WERI-Rb-1 (cell line): ENCODE results near the gene ETHE1.

ENCODE experiments used
- DNase-seq: peaks from one replicate; pipeline ENCODE4 v3.0.0-alpha.2; 2020
- H3K27ac ChIP-seq: fragments of 250-450 bp; sonication (Bioruptor Pico); 2 replicates; pipeline ENCODE4 v1.5.1; 2020; ENCODE audit warnings: mild to moderate bottlenecking, moderate library complexity
- H3K27me3 ChIP-seq: fragments of 250-450 bp; sonication (Bioruptor Pico); 2 replicates; pipeline ENCODE4 v1.5.1; 2021; ENCODE audit warnings: mild to moderate bottlenecking, low read depth, moderate library complexity; ENCODE audit not compliant: insufficient read depth, severe bottlenecking
- H3K36me3 ChIP-seq: fragments of 250-450 bp; sonication (Bioruptor Pico); 2 replicates; pipeline ENCODE4 v1.5.1; 2020; ENCODE audit warnings: mild to moderate bottlenecking, moderate library complexity
- H3K4me3 ChIP-seq: 2 replicates; pipeline ENCODE4 v1.5.1; 2011; ENCODE audit warnings: low read depth, mild to moderate bottlenecking, control low read depth, low read length
- H3K9me3 ChIP-seq: fragments of 250-450 bp; sonication (Bioruptor Pico); 2 replicates; pipeline ENCODE4 v1.5.1; 2021; ENCODE audit warnings: mild to moderate bottlenecking, moderate library complexity; ENCODE audit not compliant: severe bottlenecking
- TF ChIP-seq, protein P1 (sequence below): IDR thresholded peaks from 2 replicates; pipeline ENCODE4 v1.5.1; 2011; ENCODE audit warnings: low read depth, mild to moderate bottlenecking, control low read depth, inconsistent platforms, low read length

Gene ETHE1

GRCh38 chr19:43496960-43497359 lies 30.0 kb downstream of the ETHE1 start:
- peaks cover 25% of the 10 kb centered on the region for H3K36me3 ChIP-seq
- no peak for DNase-seq

DNA sequence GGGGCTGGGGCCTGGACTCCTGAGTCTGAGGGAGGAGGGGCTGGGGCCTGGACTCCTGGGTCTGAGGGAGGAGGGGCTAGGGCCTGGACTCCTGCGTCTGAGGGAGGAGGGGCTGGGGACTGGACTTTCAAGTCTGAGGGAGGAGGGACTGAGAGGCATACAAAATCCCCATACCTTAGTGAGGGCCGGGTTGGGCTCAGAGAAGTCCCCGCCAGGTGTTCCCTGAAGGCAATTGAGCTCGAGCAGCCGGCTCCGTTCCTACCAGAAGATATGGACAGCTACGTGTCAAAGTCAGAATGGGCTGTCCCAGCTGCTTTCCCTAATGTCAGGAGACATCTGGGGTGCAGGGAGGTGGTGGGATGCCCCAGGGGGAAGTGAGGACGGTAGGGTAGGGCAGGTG lies 31.9 kb downstream of the ETHE1 start:
- Histone ChIP-seq H3K4me3 (no peak overlapping the region), H3K36me3 (peaks cover 25% of the 10 kb centered on the region), H3K27ac (no peak overlapping the region), H3K9me3 (no peaks in the 10 kb centered on the region), H3K27me3 (no peaks in the 10 kb centered on the region)
- TF ChIP-seq, protein P1, sequence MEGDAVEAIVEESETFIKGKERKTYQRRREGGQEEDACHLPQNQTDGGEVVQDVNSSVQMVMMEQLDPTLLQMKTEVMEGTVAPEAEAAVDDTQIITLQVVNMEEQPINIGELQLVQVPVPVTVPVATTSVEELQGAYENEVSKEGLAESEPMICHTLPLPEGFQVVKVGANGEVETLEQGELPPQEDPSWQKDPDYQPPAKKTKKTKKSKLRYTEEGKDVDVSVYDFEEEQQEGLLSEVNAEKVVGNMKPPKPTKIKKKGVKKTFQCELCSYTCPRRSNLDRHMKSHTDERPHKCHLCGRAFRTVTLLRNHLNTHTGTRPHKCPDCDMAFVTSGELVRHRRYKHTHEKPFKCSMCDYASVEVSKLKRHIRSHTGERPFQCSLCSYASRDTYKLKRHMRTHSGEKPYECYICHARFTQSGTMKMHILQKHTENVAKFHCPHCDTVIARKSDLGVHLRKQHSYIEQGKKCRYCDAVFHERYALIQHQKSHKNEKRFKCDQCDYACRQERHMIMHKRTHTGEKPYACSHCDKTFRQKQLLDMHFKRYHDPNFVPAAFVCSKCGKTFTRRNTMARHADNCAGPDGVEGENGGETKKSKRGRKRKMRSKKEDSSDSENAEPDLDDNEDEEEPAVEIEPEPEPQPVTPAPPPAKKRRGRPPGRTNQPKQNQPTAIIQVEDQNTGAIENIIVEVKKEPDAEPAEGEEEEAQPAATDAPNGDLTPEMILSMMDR: no peak
- no peak for DNase-seq

More at GRCh38 chr19:43496960-43497359, 30.0 kb downstream of the ETHE1 start:
- TF ChIP-seq, protein P1: no peak
- Histone ChIP-seq H3K27me3 (no peaks in the 10 kb centered on the region), H3K4me3 (no peak overlapping the region), H3K9me3 (no peaks in the 10 kb centered on the region), H3K27ac (no peak overlapping the region)

- DNase-seq: no peak
- TF ChIP-seq, protein P1: no peak
- Histone ChIP-seq H3K4me3 (no peak overlapping the region), H3K9me3 (no peaks in the 10 kb centered on the region), H3K27ac (no peak overlapping the region), H3K27me3 (no peaks in the 10 kb centered on the region), H3K36me3 (peaks cover 15% of the 10 kb centered on the region)
These were observed 36.2 kb downstream of the ETHE1 start for GRCh38 chr19:43490759-43491158.

- Histone ChIP-seq H3K9me3 (no peaks in the 10 kb centered on the region), H3K27me3 (no peaks in the 10 kb centered on the region), H3K4me3 (no peak overlapping the region), H3K36me3 (peaks cover 10% of the 10 kb centered on the region), H3K27ac (no peak overlapping the region)
- TF ChIP-seq, protein P1: no peak
- no peak for DNase-seq
These were observed 36.9 kb downstream of the ETHE1 start for GRCh38 chr19:43489979-43490599.

DNA sequence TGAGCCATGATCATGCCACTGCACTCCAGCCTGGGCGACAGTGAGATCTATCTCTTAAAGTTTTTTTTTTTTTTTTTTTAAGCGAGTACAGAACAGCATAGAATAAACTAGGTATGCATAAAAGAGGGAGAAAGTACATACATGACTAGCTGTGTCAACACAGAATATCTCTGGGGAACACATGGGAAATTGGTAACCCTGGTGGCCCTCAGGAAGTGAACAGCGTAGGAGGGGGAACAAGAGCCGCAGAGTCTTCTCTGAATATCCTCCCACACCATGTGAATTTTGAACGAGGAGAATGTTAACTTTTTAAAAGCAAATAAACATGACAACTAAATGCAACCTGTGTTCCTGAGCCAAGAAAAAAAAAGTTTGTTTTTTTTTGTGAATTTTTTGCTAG lies 37.7 kb downstream of the ETHE1 start:
- TF ChIP-seq, protein P1: no peak
- no peaks in the 10 kb centered on the region for H3K9me3 ChIP-seq
- DNase-seq: no peak
- H3K36me3 ChIP-seq: peaks cover 7% of the 10 kb centered on the region
- no peak overlapping the region for H3K27ac ChIP-seq
- H3K4me3 ChIP-seq: no peak overlapping the region
- no peaks in the 10 kb centered on the region for H3K27me3 ChIP-seq

- Histone ChIP-seq H3K9me3 (no peaks in the 10 kb centered on the region), H3K36me3 (peaks cover 10% of the 10 kb centered on the region), H3K4me3 (no peak overlapping the region), H3K27ac (no peak overlapping the region), H3K27me3 (no peaks in the 10 kb centered on the region)
- no peak for DNase-seq
- TF ChIP-seq, protein P1: no peak
These were observed 38.8 kb downstream of the ETHE1 start for GRCh38 chr19:43488179-43488578.
